K562 (cell line): ENCODE data around the gene ASPRV1. TPM values are rescaled to one million over a fixed set of nuclear protein-coding genes. Genes with fewer than 3 reads are reported as not detected.

Experiments used
- GTF2E2 ChIP-seq: fragments of 200-800 bp; sonication (Bioruptor generic); IDR thresholded peaks from 2 replicates; pipeline ENCODE4 v1.6.1; 2016; ENCODE audit warnings: missing genetic modification characterization, missing compliant biosample characterization
- HBP1 ChIP-seq: fragments of 450-650 bp; formaldehyde crosslinking; IDR thresholded peaks from 2 replicates; pipeline ENCODE4 v1.4.0; 2022; ENCODE audit warnings: missing genetic modification characterization
- MCM2 ChIP-seq: fragments of 450-650 bp; IDR thresholded peaks from 2 replicates; pipeline ENCODE4 v1.6.1; 2017; ENCODE audit warnings: low read depth, mild to moderate bottlenecking
- NCOA1 ChIP-seq: fragments of 450-650 bp; IDR thresholded peaks from 2 replicates; pipeline ENCODE4 v1.6.1; 2016; ENCODE audit warnings: low read depth
- PTTG1 ChIP-seq: fragments of 450-650 bp; IDR thresholded peaks from 2 replicates; pipeline ENCODE4 v1.6.1; 2016; ENCODE audit warnings: low read depth, mild to moderate bottlenecking, missing genetic modification characterization, missing compliant biosample characterization
- RB1 ChIP-seq: fragments of 450-650 bp; IDR thresholded peaks from 2 replicates; pipeline ENCODE4 v1.6.1; 2017; ENCODE audit warnings: low read depth, mild to moderate bottlenecking
- RBM15 ChIP-seq: fragments of 200-400 bp; formaldehyde crosslinking; IDR thresholded peaks from 2 replicates; pipeline ENCODE4 v1.6.1; 2018; ENCODE audit warnings: mild to moderate bottlenecking, low read length, moderate library complexity; ENCODE audit not compliant: insufficient read depth
- SNAPC5 ChIP-seq: fragments of 250-450 bp; sonication (Bioruptor Pico); IDR thresholded peaks from 2 replicates; pipeline ENCODE4 v1.8.0; 2021; ENCODE audit warnings: moderate library complexity, mild to moderate bottlenecking, inconsistent platforms
- SPI1 ChIP-seq: IDR thresholded peaks from 2 replicates; pipeline ENCODE4 v1.6.1; 2011; ENCODE audit warnings: low read depth, low read length, control low read depth, borderline replicate concordance
- TCF7L2 ChIP-seq: fragments of 150-350 bp; IDR thresholded peaks from 2 replicates; pipeline ENCODE4 v1.6.1; 2016; ENCODE audit warnings: low read depth, mild to moderate bottlenecking, low read length, moderate library complexity
- ZBTB26 ChIP-seq: fragments of 450-650 bp; formaldehyde crosslinking; IDR thresholded peaks from 2 replicates; pipeline ENCODE4 v1.4.0; 2022; ENCODE audit warnings: missing genetic modification characterization
- ZBTB8A ChIP-seq: fragments of 450-650 bp; IDR thresholded peaks from 2 replicates; pipeline ENCODE4 v1.6.1; 2018; ENCODE audit warnings: mild to moderate bottlenecking, moderate library complexity; ENCODE audit not compliant: partially characterized antibody
- ZNF24 ChIP-seq: fragments of 450-650 bp; IDR thresholded peaks from 2 replicates; pipeline ENCODE4 v1.6.1; 2016
- ZNF511 ChIP-seq: sonication (generic); formaldehyde crosslinking; IDR thresholded peaks from 2 replicates; pipeline ENCODE4 v1.8.0; 2022; ENCODE audit warnings: mild to moderate bottlenecking, missing genetic modification reagents
- ZNF75A ChIP-seq: fragments of 450-650 bp; formaldehyde crosslinking; IDR thresholded peaks from 2 replicates; pipeline ENCODE4 v1.4.0; 2020; ENCODE audit warnings: mild to moderate bottlenecking
- polyA plus RNA-seq, 8 experiments: library from polyadenylated mRNA; depleted of rRNA in 4 of 8; stranded (reverse) in 5 of 8; unstranded in 3 of 8; fragments of >200 nt; fragmentation: Nextera tagmentation in 2 of 8; fragmentation: Illumina TruSeq in 1 of 8; extraction: Ambion mirVana in 2 of 8; extraction: Trizol in 1 of 8; gene quantifications; 2 replicates each; pipeline versions ENCODE4 v1.2.1 to v1.2.3, GENCODE V29; 2011 to 2014; ENCODE audit warnings: inconsistent platforms in 1 of 8, missing spikeins in 1 of 8
- total RNA-seq, 7 experiments: library from RNA; depleted of rRNA in 6 of 7; stranded (reverse); fragments of >200 nt in 6 of 7; fragmentation: Illumina TruSeq in 2 of 7; extraction: Trizol in 2 of 7; gene quantifications; 2 replicates each; pipeline versions ENCODE4 v1.2.1 to v1.2.3, GENCODE V29; 2011 to 2021; ENCODE audit warnings: low replicate concordance in 1 of 7
- TF ChIP-seq, protein P1 (sequence below): sonication (generic); formaldehyde crosslinking; IDR thresholded peaks from 2 replicates; pipeline ENCODE4 v1.9.0; 2022; ENCODE audit warnings: mild to moderate bottlenecking, missing genetic modification reagents
- TF ChIP-seq, protein P2 (sequence below): fragments of 200-800 bp; sonication (Bioruptor generic); IDR thresholded peaks from 2 replicates; pipeline ENCODE4 v1.6.1; 2017; ENCODE audit warnings: missing genetic modification characterization, missing compliant biosample characterization
- TF ChIP-seq, protein P3 (sequence below), 3 experiments: IDR thresholded peaks in 2 of 3; conservative IDR thresholded peaks in 1 of 3; 2 replicates each; pipeline ENCODE4 v1.5.1; 2011 to 2012; ENCODE audit warnings: low read length in 3 of 3, mild to moderate bottlenecking in 3 of 3, control low read depth in 2 of 3, improper control_type of control experiment in 1 of 3, inconsistent platforms in 1 of 3, low read depth in 1 of 3, mixed read lengths in 1 of 3, moderate library complexity in 1 of 3; ENCODE audit not compliant: insufficient read depth in 2 of 3

Gene ASPRV1
- total and polyA plus RNA-seq, 9 of the 15 experiments (the other 6 are each of a cell fraction or from before 2014, with no cell fraction given) = 0.17 to 0.72 (median 0.47) TPM; not detected in 1

GRCh38 chr2:69997015-69997830 is 35.8 kb upstream of the ASPRV1 start (continued):
- TF ChIP-seq, protein P1, sequence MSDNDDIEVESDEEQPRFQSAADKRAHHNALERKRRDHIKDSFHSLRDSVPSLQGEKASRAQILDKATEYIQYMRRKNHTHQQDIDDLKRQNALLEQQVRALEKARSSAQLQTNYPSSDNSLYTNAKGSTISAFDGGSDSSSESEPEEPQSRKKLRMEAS (CRISPR knock-in tag) = no peak
- TF ChIP-seq ZNF24 (no peak), ZBTB26 (CRISPR knock-in tag) (0 out of 2 replicates have a peak, but pooled peaks have one; percentile 20), ZNF511 (CRISPR knock-in tag) (no peak), MCM2 (no peak), GTF2E2 (tag) (no peak; the same call in 1 of the 2 replicates), ZBTB8A (no peak), ZNF75A (CRISPR knock-in tag) (no peak), RB1 (no peak), HBP1 (no peak; the same call in 1 of the 2 replicates), SNAPC5 (CRISPR knock-in tag) (no peak), RBM15 (no peak), PTTG1 (tag) (no peak), SPI1 (peak; percentile 68; the same call in 1 of the 2 replicates), TCF7L2 (no peak), NCOA1 (0 out of 2 replicates have a peak, but pooled peaks have one; percentile 15)
- TF ChIP-seq, protein P2, sequence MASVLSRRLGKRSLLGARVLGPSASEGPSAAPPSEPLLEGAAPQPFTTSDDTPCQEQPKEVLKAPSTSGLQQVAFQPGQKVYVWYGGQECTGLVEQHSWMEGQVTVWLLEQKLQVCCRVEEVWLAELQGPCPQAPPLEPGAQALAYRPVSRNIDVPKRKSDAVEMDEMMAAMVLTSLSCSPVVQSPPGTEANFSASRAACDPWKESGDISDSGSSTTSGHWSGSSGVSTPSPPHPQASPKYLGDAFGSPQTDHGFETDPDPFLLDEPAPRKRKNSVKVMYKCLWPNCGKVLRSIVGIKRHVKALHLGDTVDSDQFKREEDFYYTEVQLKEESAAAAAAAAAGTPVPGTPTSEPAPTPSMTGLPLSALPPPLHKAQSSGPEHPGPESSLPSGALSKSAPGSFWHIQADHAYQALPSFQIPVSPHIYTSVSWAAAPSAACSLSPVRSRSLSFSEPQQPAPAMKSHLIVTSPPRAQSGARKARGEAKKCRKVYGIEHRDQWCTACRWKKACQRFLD (CRISPR knock-in tag) = no peak
- TF ChIP-seq, protein P3, sequence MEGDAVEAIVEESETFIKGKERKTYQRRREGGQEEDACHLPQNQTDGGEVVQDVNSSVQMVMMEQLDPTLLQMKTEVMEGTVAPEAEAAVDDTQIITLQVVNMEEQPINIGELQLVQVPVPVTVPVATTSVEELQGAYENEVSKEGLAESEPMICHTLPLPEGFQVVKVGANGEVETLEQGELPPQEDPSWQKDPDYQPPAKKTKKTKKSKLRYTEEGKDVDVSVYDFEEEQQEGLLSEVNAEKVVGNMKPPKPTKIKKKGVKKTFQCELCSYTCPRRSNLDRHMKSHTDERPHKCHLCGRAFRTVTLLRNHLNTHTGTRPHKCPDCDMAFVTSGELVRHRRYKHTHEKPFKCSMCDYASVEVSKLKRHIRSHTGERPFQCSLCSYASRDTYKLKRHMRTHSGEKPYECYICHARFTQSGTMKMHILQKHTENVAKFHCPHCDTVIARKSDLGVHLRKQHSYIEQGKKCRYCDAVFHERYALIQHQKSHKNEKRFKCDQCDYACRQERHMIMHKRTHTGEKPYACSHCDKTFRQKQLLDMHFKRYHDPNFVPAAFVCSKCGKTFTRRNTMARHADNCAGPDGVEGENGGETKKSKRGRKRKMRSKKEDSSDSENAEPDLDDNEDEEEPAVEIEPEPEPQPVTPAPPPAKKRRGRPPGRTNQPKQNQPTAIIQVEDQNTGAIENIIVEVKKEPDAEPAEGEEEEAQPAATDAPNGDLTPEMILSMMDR (IDR thresholded peaks at IDR 0.05 in 2 of 3, conservative IDR thresholded peaks at IDR 0.05 in 1 of 3; ENCODE audit: insufficient read depth in 2 of 3, low read depth in 1 of 3, low read length in 3 of 3) = no peak
